Fibroblast of lung (primary cell): ENCODE results near the gene ACTL6B.

Experiments used
- CTCF ChIP-seq, 2 donors: IDR thresholded peaks in 1 of 2; conservative IDR thresholded peaks in 1 of 2; 1 replicate in 1 of 2; 2 replicates in 1 of 2; pipeline ENCODE4 v1.5.1; 2011 to 2012; ENCODE audit warnings: low read length in 2 of 2, control low read depth in 1 of 2, inconsistent platforms in 1 of 2, low read depth in 1 of 2, mild to moderate bottlenecking in 1 of 2
- EZH2 ChIP-seq: IDR thresholded peaks from 2 replicates; pipeline ENCODE4 v1.5.1; 2012; ENCODE audit warnings: low read length, control low read depth, mild to moderate bottlenecking; ENCODE audit errors: missing control alignments

- no peak for TF ChIP-seq CTCF (conservative IDR thresholded peaks at IDR 0.05 in 1 of 2, IDR thresholded peaks at IDR 0.05 in 1 of 2; ENCODE audit: low read depth in 1 of 2, low read length in 2 of 2)
- TF ChIP-seq EZH2, result no peak
Observed at GRCh38 chr7:100685631-100686145, 29.4 kb upstream of the ACTL6B start.
